Right atrium auricular region (tissue), 2 donors: Measurements from ENCODE around the gene TMEM258. TPM values are rescaled to one million over a fixed set of nuclear protein-coding genes. Genes with fewer than 3 reads are reported as not detected.

Experiments
- DNase-seq: peaks from one replicate; pipeline ENCODE4 v3.0.0-alpha.2; 2019; ENCODE audit warnings: low spot score
- H3K27ac ChIP-seq, 2 donors: fragments of 200-600 bp; sonication (generic); 1 replicate in 1 of 2; 2 replicates in 1 of 2; pipeline ENCODE4 v1.5.1; 2016 to 2019
- H3K27me3 ChIP-seq, 2 donors: fragments of 200-600 bp; sonication (generic); one replicate each; pipeline versions ENCODE4 v1.5.1 to v1.6.0; 2017 to 2019
- H3K36me3 ChIP-seq: fragments of 200-600 bp; sonication (generic); one replicate; pipeline ENCODE4 v1.5.1; 2016
- H3K4me1 ChIP-seq, 2 donors: fragments of 200-600 bp; sonication (generic); one replicate each; pipeline versions ENCODE4 v1.5.1 to v1.6.0; 2017 to 2019
- H3K4me3 ChIP-seq, 2 donors: fragments of 200-600 bp; sonication (generic); 1 replicate in 1 of 2; 2 replicates in 1 of 2; pipeline ENCODE4 v1.5.1; 2017 to 2019; ENCODE audit warnings: mild to moderate bottlenecking in 1 of 2, moderate library complexity in 1 of 2
- H3K9me3 ChIP-seq, 2 donors: fragments of 200-600 bp; sonication (generic); one replicate each; pipeline ENCODE4 v1.5.1; 2019
- total RNA-seq, 2 donors: library from RNA; depleted of rRNA; stranded (reverse); fragments of >200 nt; gene quantifications; one replicate each; pipeline ENCODE4 v1.1.0, GENCODE V29; 2016
- TF ChIP-seq, protein P1 (sequence below), 2 donors: fragments of 200-600 bp; sonication (generic); IDR thresholded peaks; one replicate each; pipeline ENCODE4 v1.5.1; 2019; ENCODE audit warnings: antibody characterized with exemption in 2 of 2

TMEM258 gene
- total RNA-seq, 2 donors from 2014 or later: 43.4 to 54.7 TPM

DNA sequence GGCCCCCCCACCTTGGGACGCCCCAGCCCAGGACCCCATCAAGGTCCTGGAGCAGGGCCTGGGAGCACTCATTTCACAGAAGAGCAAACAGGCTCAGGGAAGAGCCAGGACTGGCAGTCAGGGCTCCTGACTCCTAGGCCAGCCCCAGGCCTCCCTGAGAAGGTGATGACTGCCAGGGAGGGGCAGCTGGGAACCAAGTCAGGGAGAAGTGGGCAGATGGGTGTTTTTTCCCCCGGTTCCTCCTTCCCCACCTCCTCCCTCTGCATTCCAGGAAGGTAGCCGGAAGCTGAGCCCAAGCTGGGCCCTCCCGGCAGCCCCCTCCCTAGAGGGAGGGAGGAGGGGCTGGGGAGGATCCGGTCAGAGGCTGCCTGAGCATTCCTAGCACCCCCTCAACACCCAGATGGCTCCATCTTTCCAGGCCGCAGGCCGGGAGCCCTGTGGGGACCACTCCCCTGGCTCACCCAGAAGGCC, 20.4 kb downstream of the TMEM258 start:
- Histone ChIP-seq H3K27me3 (no peaks in the 10 kb centered on the region), H3K9me3 (no peaks in the 10 kb centered on the region), H3K36me3 (no peaks in the 10 kb centered on the region), H3K4me3 (no peak overlapping the region), H3K27ac (no peak overlapping the region), H3K4me1 (peaks cover 0 to 2% of the 10 kb centered on the region in 2 donors)
- TF ChIP-seq, protein P1, sequence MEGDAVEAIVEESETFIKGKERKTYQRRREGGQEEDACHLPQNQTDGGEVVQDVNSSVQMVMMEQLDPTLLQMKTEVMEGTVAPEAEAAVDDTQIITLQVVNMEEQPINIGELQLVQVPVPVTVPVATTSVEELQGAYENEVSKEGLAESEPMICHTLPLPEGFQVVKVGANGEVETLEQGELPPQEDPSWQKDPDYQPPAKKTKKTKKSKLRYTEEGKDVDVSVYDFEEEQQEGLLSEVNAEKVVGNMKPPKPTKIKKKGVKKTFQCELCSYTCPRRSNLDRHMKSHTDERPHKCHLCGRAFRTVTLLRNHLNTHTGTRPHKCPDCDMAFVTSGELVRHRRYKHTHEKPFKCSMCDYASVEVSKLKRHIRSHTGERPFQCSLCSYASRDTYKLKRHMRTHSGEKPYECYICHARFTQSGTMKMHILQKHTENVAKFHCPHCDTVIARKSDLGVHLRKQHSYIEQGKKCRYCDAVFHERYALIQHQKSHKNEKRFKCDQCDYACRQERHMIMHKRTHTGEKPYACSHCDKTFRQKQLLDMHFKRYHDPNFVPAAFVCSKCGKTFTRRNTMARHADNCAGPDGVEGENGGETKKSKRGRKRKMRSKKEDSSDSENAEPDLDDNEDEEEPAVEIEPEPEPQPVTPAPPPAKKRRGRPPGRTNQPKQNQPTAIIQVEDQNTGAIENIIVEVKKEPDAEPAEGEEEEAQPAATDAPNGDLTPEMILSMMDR (IDR thresholded peaks at IDR 0.05): no peak
- DNase-seq: no peak

- H3K9me3 ChIP-seq: no peaks in the 10 kb centered on the region
- no peak for DNase-seq
- TF ChIP-seq, protein P1 (IDR thresholded peaks at IDR 0.05): no peak
- no peak overlapping the region for H3K27ac ChIP-seq
- no peaks in the 10 kb centered on the region for H3K4me1 ChIP-seq
- H3K36me3 ChIP-seq: no peaks in the 10 kb centered on the region
- no peaks in the 10 kb centered on the region for H3K27me3 ChIP-seq
- H3K4me3 ChIP-seq: no peak overlapping the region
These were observed 21.1 kb downstream of the TMEM258 start for GRCh38 chr11:61771195-61771894.

DNA sequence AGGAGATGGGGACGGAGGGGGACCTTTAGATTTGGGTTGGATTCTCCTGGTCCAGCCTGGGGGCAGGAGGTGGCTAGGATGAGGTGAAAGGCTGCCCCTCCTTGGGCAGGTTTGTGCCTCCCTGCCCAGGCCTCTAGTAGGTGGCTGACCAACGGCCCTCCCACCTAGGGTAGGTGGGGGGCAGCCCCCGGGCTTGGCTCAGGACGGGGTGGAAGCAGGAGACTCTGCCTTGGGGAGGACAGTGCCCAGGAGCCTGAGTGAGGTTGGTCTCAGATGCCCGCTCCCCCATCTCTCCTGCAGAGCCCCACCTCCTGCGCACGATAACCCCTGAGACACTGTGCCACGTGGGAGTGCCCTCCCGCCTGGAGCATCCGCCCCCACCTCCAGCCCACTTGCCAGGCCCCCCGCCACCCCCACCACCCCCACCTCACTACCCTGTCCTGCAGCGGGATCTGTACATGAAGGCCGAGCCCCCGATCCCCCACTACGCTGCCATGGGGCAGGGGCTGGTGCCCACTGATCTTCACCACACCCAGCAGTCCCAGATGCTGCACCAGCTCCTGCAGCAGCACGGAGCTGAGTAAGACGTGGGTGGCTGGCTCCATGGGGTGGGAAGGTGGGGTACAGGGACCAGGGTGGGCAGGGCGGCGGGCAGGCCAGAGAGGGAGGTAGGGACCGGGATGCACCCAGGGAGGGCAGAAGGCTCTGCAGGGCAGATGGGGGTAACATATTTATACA, 22.3 kb downstream of the TMEM258 start:
- TF ChIP-seq, protein P1 (IDR thresholded peaks at IDR 0.05): no peak
- Histone ChIP-seq H3K36me3 (no peaks in the 10 kb centered on the region), H3K9me3 (no peaks in the 10 kb centered on the region), H3K27me3 (no peaks in the 10 kb centered on the region), H3K4me1 (no peaks in the 10 kb centered on the region), H3K4me3 (no peak overlapping the region), H3K27ac (no peak overlapping the region)
- DNase-seq: no peak

GRCh38 chr11:61769169-61769920, 23.1 kb downstream of the TMEM258 start:
- H3K9me3 ChIP-seq: no peaks in the 10 kb centered on the region
- TF ChIP-seq, protein P1 (IDR thresholded peaks at IDR 0.05): no peak
- DNase-seq: no peak

GRCh38 chr11:61768376-61769076, 23.9 kb downstream of the TMEM258 start:
- no peaks in the 10 kb centered on the region for H3K27me3 ChIP-seq
- no peak overlapping the region for H3K27ac ChIP-seq
- no peak overlapping the region for H3K4me3 ChIP-seq
- TF ChIP-seq, protein P1 (IDR thresholded peaks at IDR 0.05): no peak
- no peaks in the 10 kb centered on the region for H3K4me1 ChIP-seq
- DNase-seq: no peak
- no peaks in the 10 kb centered on the region for H3K9me3 ChIP-seq
- H3K36me3 ChIP-seq: no peaks in the 10 kb centered on the region

More at GRCh38 chr11:61769169-61769920, 23.1 kb downstream of the TMEM258 start:
- H3K4me1 ChIP-seq: no peaks in the 10 kb centered on the region
- no peak overlapping the region for H3K27ac ChIP-seq
- no peaks in the 10 kb centered on the region for H3K36me3 ChIP-seq
- H3K27me3 ChIP-seq: no peaks in the 10 kb centered on the region
- no peak overlapping the region for H3K4me3 ChIP-seq
